HepG2 (cell line): ENCODE data around the gene ZXDC. TPM values are rescaled to one million over a fixed set of nuclear protein-coding genes. Genes with fewer than 3 reads are reported as not detected.

Experiments
- AKAP8 ChIP-seq: sonication (generic); formaldehyde crosslinking; IDR thresholded peaks from 2 replicates; pipeline ENCODE4 v1.5.1; 2020; ENCODE audit warnings: mild to moderate bottlenecking, missing genetic modification reagents
- ATF6 ChIP-seq: sonication (generic); formaldehyde crosslinking; conservative IDR thresholded peaks from 2 replicates; pipeline ENCODE4 v1.4.0; 2020; ENCODE audit warnings: missing genetic modification reagents
- ATF7 ChIP-seq, 2 experiments: fragments of 450-650 bp in 1 of 2; sonication (generic) in 1 of 2; formaldehyde crosslinking in 1 of 2; IDR thresholded peaks; 2 replicates each; pipeline versions ENCODE4 v1.4.0 to v1.6.1; 2016 to 2020; ENCODE audit warnings: antibody characterized with exemption in 1 of 2, mild to moderate bottlenecking in 1 of 2, missing genetic modification reagents in 1 of 2
- CENPX ChIP-seq: sonication (generic); formaldehyde crosslinking; IDR thresholded peaks from 2 replicates; pipeline ENCODE4 v1.9.0; 2021; ENCODE audit warnings: mild to moderate bottlenecking, missing genetic modification reagents, moderate library complexity
- GATAD2A ChIP-seq: IDR thresholded peaks from 2 replicates; pipeline ENCODE4 v1.6.1; 2016
- HES4 ChIP-seq: sonication (generic); formaldehyde crosslinking; IDR thresholded peaks from 2 replicates; pipeline ENCODE4 v1.9.0; 2021; ENCODE audit warnings: mild to moderate bottlenecking, missing genetic modification reagents, borderline replicate concordance
- KAT2B ChIP-seq: fragments of 150-350 bp; IDR thresholded peaks from 2 replicates; pipeline ENCODE4 v1.6.1; 2014; ENCODE audit warnings: low read depth, low read length, borderline replicate concordance
- MBNL3 ChIP-seq: fragments of 250-450 bp; sonication (Bioruptor Pico); conservative IDR thresholded peaks from 2 replicates; pipeline ENCODE4 v1.8.0; 2022; ENCODE audit warnings: mild to moderate bottlenecking, inconsistent platforms
- NRL ChIP-seq: sonication (generic); formaldehyde crosslinking; IDR thresholded peaks from 2 replicates; pipeline ENCODE4 v1.5.0; 2020; ENCODE audit warnings: missing genetic modification reagents, mild to moderate bottlenecking, moderate library complexity, borderline replicate concordance
- SIN3A ChIP-seq: IDR thresholded peaks from 2 replicates; pipeline ENCODE4 v1.6.1; 2011; ENCODE audit warnings: low read depth, mild to moderate bottlenecking, control low read depth, low read length, borderline replicate concordance
- SRSF4 ChIP-seq: fragments of 200-400 bp; formaldehyde crosslinking; IDR thresholded peaks from one replicate; pipeline ENCODE4 v1.6.1; 2018; ENCODE audit warnings: mild to moderate bottlenecking, low read depth, low read length, moderate library complexity; ENCODE audit not compliant: poor library complexity, severe bottlenecking
- THAP8 ChIP-seq: sonication (generic); formaldehyde crosslinking; IDR thresholded peaks from 2 replicates; pipeline ENCODE4 v1.5.1; 2020; ENCODE audit warnings: missing genetic modification reagents, mild to moderate bottlenecking, borderline replicate concordance
- ZBTB20 ChIP-seq: sonication (generic); formaldehyde crosslinking; IDR thresholded peaks from 2 replicates; pipeline ENCODE4 v1.8.1; 2023; ENCODE audit warnings: missing genetic modification reagents, low read depth, mild to moderate bottlenecking, borderline replicate concordance
- ZBTB7A ChIP-seq: sonication (generic); formaldehyde crosslinking; IDR thresholded peaks from 2 replicates; pipeline ENCODE4 v1.8.0; 2022; ENCODE audit warnings: mild to moderate bottlenecking, missing genetic modification reagents
- ZNF275 ChIP-seq: sonication (generic); formaldehyde crosslinking; IDR thresholded peaks from 2 replicates; pipeline ENCODE4 v1.8.0; 2022; ENCODE audit warnings: missing genetic modification reagents, mild to moderate bottlenecking, inconsistent platforms, borderline replicate concordance
- ZNF281 ChIP-seq: sonication (generic); formaldehyde crosslinking; IDR thresholded peaks from 2 replicates; pipeline ENCODE4 v1.4.0; 2020; ENCODE audit warnings: missing genetic modification reagents, borderline replicate concordance
- ZNF609 ChIP-seq: sonication (generic); formaldehyde crosslinking; IDR thresholded peaks from 2 replicates; pipeline ENCODE4 v1.4.0; 2020; ENCODE audit warnings: mild to moderate bottlenecking, missing genetic modification reagents, borderline replicate concordance
- ZNF777 ChIP-seq: sonication (generic); formaldehyde crosslinking; IDR thresholded peaks from 2 replicates; pipeline ENCODE4 v1.4.0; 2020; ENCODE audit warnings: missing genetic modification reagents
- polyA plus RNA-seq, 8 experiments: library from polyadenylated mRNA; depleted of rRNA in 3 of 8; stranded (reverse) in 7 of 8; unstranded in 1 of 8; fragments of >200 nt; fragmentation: Illumina TruSeq in 4 of 8; extraction: Trizol in 4 of 8; gene quantifications; 2 replicates each; pipeline versions ENCODE4 v1.2.1 to v1.2.3, GENCODE V29; 2011 to 2016; ENCODE audit warnings: low read depth in 4 of 8, missing spikeins in 1 of 8, mixed read lengths in 1 of 8; ENCODE audit not compliant: insufficient read depth in 1 of 8
- total RNA-seq, 5 experiments: library from RNA; depleted of rRNA; stranded (reverse); fragments of >200 nt; fragmentation: Illumina TruSeq; extraction: Trizol; gene quantifications; 2 replicates each; pipeline ENCODE4 v1.2.3, GENCODE V29; 2016; ENCODE audit warnings: low read depth in 1 of 5

Gene ZXDC
- total and polyA plus RNA-seq, 2 of the 13 experiments (the other 11 are each of a cell fraction or from before 2014, with no cell fraction given): 17.6 to 21.2 TPM

- TF ChIP-seq ZNF609 (CRISPR knock-in tag) (no peak), ZNF275 (CRISPR knock-in tag) (peak; percentile 8; the same call in 1 of the 2 replicates), ZNF281 (CRISPR knock-in tag) (no peak), THAP8 (CRISPR knock-in tag) (no peak), SRSF4 (no peak), ZBTB20 (CRISPR knock-in tag) (no peak), MBNL3 (CRISPR knock-in tag) (no peak), KAT2B (no peak), HES4 (CRISPR knock-in tag) (no peak), SIN3A (no peak), AKAP8 (CRISPR knock-in tag) (0 out of 2 replicates have a peak, but pooled peaks have one; percentile 31), ATF7 (IDR thresholded peaks at IDR 0.05) (no peak), ATF7 (CRISPR knock-in tag; IDR thresholded peaks at IDR 0.05) (no peak), ATF6 (no peak), CENPX (no peak), NRL (no peak), GATAD2A (CRISPR knock-in tag) (peak; percentile 65), ZNF777 (CRISPR knock-in tag) (no peak), ZBTB7A (CRISPR knock-in tag) (no peak)
Observed at GRCh38 chr3:126518779-126519177, 43.1 kb upstream of the ZXDC start (continued).
